HFFc6 (cell line): ENCODE data around the gene TXNRD2. TPM values are rescaled to one million over a fixed set of nuclear protein-coding genes. Genes with fewer than 3 reads are reported as not detected.

Source experiments
- DNase-seq: peaks from one replicate; pipeline ENCODE4 v3.0.0-alpha.2; 2018
- H3K27ac Mint-ChIP-seq: 2 replicates; pipeline ENCODE4 v1.8.0; 2020; ENCODE audit warnings: mild to moderate bottlenecking, mixed read lengths
- H3K27me3 Mint-ChIP-seq: 2 replicates; pipeline ENCODE4 v1.8.0; 2021; ENCODE audit warnings: mild to moderate bottlenecking, moderate library complexity, mixed read lengths; ENCODE audit not compliant: insufficient read depth
- H3K36me3 Mint-ChIP-seq: 2 replicates; pipeline ENCODE4 v1.8.0; 2021; ENCODE audit warnings: low read depth, mixed read lengths
- H3K4me1 Mint-ChIP-seq: 2 replicates; pipeline ENCODE4 v1.8.0; 2020; ENCODE audit warnings: low read depth, mixed read lengths
- H3K4me3 Mint-ChIP-seq: 2 replicates; pipeline ENCODE4 v1.8.0; 2020; ENCODE audit warnings: mild to moderate bottlenecking, moderate library complexity, mixed read lengths
- H3K9me3 Mint-ChIP-seq: 2 replicates; pipeline ENCODE4 v1.8.0; 2020; ENCODE audit warnings: mild to moderate bottlenecking, mixed read lengths
- total RNA-seq, 6 experiments: library from RNA; stranded (reverse); fragmentation: NEBNext Ultra II Directional; extraction: Animal tissue kit (Norgen Biotek cat#: 25700); gene quantifications; 2 replicates in 1 of 6; 3 replicates in 5 of 6; pipeline ENCODE4 v1.2.3, GENCODE V29; 2021
- TF ChIP-seq, protein P1 (sequence below): fragments of 200-600 bp; sonication (generic); IDR thresholded peaks from 2 replicates; pipeline ENCODE4 v1.5.0; 2021; ENCODE audit warnings: antibody characterized with exemption, mild to moderate bottlenecking

Gene TXNRD2
- total RNA-seq, 6 experiments from 2014 or later = 24.8 to 30.6 (median 28.3) TPM

DNA sequence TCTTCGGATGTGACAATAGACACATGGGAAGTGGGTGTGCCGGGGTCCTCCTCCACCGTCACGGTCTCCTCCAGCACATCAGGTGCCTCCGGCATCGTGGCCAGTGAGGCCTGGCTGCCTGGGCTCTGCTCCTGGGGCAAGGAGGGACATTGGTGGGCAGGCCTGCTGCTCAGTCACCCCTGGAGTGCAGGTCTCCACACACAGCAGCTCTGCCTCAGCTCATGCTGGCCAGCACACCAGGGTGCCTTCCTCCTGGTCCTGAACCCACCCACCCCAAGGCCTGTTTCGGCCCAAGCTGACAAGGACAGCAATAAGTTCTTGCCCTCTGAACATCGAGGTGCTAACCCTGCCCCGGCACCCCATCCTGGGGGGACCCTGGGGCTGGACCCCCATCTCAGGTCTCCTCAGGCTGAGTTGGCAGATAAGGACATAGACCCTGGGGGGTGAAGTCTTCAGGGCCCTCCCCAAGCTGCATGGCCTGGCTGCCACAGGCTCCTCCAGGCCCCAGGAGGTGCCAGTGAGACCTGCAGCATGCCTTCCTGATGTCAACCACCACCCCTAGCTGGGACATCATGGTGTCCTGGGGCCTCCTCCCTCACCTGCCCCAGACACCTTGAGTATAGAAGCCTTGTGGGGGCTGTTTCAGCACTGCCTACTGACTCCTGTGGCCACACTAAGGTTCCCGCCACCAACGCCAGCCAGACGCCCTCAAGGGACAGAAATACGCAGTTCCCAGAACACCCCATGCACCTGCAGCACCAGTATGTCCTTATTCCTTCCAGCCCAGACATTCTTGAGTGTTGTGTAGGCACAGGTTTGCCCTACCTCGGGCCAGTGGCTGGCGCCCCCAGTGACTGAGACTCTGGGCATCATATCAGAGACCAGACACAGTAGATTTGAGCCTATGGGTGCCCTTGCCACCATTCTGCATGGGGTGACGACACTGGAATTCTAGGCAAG, 40.6 kb upstream of the TXNRD2 start:
- Mint-ChIP-seq H3K9me3 (no peaks in the 10 kb centered on the region), H3K4me1 (peaks cover 16% of the 10 kb centered on the region), H3K27ac (no peak overlapping the region), H3K4me3 (no peak overlapping the region), H3K36me3 (no peaks in the 10 kb centered on the region), H3K27me3 (peaks cover 4% of the 10 kb centered on the region; the same call in 1 of the 2 replicates)
- DNase-seq = no peak
- TF ChIP-seq, protein P1, sequence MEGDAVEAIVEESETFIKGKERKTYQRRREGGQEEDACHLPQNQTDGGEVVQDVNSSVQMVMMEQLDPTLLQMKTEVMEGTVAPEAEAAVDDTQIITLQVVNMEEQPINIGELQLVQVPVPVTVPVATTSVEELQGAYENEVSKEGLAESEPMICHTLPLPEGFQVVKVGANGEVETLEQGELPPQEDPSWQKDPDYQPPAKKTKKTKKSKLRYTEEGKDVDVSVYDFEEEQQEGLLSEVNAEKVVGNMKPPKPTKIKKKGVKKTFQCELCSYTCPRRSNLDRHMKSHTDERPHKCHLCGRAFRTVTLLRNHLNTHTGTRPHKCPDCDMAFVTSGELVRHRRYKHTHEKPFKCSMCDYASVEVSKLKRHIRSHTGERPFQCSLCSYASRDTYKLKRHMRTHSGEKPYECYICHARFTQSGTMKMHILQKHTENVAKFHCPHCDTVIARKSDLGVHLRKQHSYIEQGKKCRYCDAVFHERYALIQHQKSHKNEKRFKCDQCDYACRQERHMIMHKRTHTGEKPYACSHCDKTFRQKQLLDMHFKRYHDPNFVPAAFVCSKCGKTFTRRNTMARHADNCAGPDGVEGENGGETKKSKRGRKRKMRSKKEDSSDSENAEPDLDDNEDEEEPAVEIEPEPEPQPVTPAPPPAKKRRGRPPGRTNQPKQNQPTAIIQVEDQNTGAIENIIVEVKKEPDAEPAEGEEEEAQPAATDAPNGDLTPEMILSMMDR = no peak

DNA sequence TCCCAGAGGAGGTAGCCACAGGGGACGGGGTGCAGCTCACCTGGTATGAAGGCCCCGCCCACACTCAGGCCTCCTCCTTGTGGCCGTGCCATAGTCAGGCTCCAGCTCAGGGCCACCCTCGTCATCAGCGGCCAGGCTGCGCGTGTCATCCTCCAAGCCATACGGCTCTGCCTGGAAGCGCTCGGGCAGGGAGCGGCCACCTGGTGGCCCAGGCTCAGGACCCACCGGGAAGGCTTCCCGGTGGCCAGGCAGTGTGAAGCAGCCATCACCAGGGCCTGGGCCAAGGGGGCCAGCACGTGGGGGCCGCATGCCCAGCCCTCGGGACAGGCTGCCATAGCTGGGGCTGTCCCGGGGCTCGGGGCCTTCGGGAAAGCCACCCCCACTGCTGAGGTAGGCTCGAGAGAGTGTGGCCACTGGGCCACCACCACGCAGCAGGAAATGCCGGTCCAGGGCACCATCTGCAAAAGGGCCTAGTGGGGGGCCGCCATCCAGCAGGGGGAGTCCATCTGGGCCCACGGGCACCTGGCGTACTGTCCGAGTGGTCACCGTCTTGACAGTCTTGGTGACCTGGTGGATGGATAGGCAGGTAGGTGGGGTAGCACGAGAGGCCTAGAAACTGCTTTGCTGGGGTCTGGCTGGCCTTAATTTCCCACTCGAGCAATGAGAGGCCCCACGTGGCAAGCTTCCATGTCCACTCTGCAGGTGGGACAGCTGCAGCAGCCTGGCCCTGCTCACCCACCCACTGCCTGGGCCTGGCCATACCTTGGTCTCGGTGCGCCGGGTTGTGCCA, 39.7 kb upstream of the TXNRD2 start:
- DNase-seq = no peak
- Mint-ChIP-seq H3K27me3 (peaks cover 4% of the 10 kb centered on the region; the same call in 1 of the 2 replicates), H3K4me1 (peaks cover 16% of the 10 kb centered on the region), H3K4me3 (no peak overlapping the region), H3K36me3 (no peaks in the 10 kb centered on the region), H3K27ac (no peak overlapping the region), H3K9me3 (no peaks in the 10 kb centered on the region)
- TF ChIP-seq, protein P1 = peak; percentile 31

- Mint-ChIP-seq H3K9me3 (no peaks in the 10 kb centered on the region), H3K4me3 (no peak overlapping the region), H3K36me3 (no peaks in the 10 kb centered on the region), H3K4me1 (peaks cover 16% of the 10 kb centered on the region), H3K27me3 (peaks cover 4% of the 10 kb centered on the region; the same call in 1 of the 2 replicates), H3K27ac (no peak overlapping the region)
- DNase-seq = no peak
- TF ChIP-seq, protein P1 = no peak
Observed at GRCh38 chr22:19980766-19981165, 39.1 kb upstream of the TXNRD2 start.

DNA sequence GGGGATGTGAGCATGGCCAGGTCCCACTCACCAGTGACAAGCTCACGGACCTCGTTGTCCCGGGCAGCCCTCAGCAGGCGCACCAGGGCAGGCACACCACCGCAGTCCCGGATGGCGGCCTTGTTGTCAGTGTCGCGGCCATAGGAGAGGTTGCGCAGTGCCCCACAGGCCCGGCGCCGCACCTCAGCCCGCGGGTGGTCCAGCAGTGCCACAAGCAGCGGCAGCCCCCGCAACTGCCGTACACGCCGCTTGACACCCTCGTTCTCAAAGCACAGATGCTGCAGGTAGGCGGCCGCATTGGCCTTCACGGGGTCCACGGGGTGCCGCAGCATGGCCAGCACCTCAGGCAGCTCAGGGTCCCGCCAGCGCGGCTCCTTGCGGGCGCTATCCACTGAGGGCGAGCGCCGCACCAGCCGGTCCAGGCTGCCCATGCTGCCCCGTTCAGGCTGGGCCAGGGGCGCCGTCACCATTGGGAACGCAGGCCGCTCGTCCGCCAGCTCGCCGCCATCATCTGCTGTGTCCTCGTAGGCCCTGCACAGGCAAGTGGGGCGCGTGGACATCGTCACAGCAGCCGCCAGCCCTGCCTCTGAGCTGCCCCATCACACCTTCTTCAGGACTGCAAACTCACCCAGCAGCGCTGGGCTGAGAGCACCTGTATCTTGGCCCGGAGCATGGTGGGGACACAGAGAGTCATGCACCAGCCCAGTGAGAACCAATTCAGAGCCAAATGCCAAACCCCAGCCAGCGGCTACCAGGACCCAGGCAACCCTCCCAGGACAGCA, 38.3 kb upstream of the TXNRD2 start:
- no peak for DNase-seq
- Mint-ChIP-seq H3K36me3 (no peaks in the 10 kb centered on the region), H3K9me3 (no peaks in the 10 kb centered on the region), H3K27me3 (peaks cover 2% of the 10 kb centered on the region; the same call in 1 of the 2 replicates), H3K4me1 (peaks cover 15% of the 10 kb centered on the region), H3K4me3 (no peak overlapping the region), H3K27ac (no peak overlapping the region)
- TF ChIP-seq, protein P1 = no peak

GRCh38 chr22:19978748-19979147, 37.1 kb upstream of the TXNRD2 start:
- no peak overlapping the region for H3K4me3 Mint-ChIP-seq
- TF ChIP-seq, protein P1 = no peak
- no peak for DNase-seq

More at GRCh38 chr22:19978748-19979147, 37.1 kb upstream of the TXNRD2 start:
- Mint-ChIP-seq H3K4me1 (peaks cover 4% of the 10 kb centered on the region), H3K9me3 (no peaks in the 10 kb centered on the region), H3K36me3 (no peaks in the 10 kb centered on the region), H3K27ac (no peak overlapping the region), H3K27me3 (peaks cover 2% of the 10 kb centered on the region; the same call in 1 of the 2 replicates)
